Ecto neural progenitor cell (in vitro differentiated cells): ENCODE data around the gene PDPR.
A peak's percentile ranks its signal among the peaks of the same experiment; 100 is the strongest.
"Not testable (repeated sequence)": the region's sequence is repeated elsewhere in the genome, so short reads cannot be mapped to it uniquely, and the experiment has no call there.

ENCODE experiments used
- DNase-seq: peaks from one replicate; pipeline ENCODE4 v3.0.0-alpha.2; 2018; ENCODE audit warnings: low spot score

PDPR gene

DNA sequence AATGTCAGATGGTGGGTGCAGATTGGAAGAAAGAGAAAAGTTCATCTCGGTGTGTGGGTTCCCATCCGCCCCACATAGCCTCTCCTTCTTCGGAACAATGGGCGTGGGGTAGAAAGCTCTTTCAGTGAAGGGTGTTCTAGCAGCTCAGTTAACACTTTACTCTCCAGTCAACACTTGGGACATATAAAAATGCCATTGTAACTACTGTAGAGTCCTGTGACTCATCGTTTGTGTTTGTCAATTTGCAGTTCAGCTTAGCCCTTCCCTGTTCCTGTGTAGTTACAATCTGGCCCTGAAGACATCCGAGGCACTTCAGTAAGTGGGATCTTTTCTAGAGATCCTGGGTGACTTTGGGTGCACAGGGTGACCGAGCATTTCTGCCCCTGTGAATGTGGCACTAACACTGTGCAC is 47.9 kb downstream of the PDPR start:
- DNase-seq = no peak

DNA sequence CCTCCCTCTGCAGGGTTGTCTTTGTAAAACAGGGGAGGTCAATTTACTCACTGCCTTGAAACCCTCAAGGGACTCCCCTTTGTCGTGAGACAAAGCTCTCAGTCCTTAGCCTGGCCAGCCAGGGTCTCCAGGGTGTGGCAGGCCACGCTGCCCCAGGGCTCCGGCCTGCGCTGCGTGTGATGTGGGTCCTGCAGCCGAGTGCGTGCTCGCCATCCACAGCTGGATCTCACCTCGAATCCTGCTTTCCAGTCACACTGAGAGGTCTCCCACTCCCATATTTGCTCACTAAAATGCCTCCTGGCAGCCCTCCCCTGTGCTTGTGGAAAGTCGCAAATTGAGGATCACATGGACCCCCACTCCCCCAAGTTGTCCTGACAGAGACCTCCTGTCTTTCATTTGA is 49.5 kb downstream of the PDPR start:
- no peak for DNase-seq

DNA sequence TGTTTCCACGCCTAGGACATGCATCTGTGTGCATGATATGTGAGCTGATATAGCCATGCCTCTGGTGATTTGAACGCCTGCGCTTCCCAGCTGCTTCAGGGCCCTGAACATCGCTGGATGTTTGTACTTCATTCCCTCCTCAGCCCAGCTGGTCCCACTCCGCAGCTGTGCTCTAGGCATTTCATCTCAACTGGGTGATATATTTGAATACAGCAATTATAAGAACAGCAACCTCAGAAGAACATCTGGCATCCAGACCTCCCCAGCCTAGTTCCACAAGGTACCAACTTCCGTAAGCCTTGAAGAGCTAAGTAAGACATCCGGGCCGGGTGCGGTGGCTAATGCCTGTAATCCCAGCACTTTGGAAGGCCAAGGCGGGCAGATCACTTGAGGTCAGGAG is 52.6 kb downstream of the PDPR start:
- DNase-seq = not testable (repeated sequence)

DNA sequence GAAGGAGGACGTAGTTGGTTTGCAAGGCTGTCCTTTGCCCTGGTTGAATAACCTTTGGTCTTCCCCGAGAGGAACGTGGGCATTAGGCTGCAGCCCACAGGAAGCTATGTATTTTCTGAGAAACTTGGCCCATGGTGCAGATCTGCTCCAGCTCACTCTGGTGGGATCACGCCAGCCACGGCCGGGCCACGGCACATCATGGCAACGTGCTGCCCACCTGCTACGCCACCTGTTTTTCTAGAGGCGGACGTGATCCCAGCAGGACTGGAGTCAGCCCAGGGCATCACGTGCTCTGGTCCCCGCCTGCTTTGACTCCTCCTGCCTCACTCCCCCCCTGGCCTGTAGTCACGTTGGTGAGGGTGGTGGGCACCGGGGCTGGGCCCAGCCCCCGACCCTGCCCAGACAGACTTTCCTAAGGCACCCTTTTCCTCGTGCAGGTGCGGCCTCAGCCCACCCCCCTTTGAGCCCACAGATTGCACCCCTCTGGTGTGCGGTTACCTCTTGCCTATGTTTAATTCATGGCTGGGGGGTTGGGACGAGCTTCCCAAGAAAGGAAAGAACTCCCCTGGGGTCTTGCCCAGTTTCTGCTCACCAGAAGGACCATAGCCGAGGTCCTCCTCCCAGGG is 59.2 kb downstream of the PDPR start, which contains the start of gene CLEC18C:
CLEC18C (plus strand) TSS at position 576 of the 626 bp plus-strand sequence. CDS start 492 bp downstream, outside the sequence.
- not testable (repeated sequence) for DNase-seq

DNA sequence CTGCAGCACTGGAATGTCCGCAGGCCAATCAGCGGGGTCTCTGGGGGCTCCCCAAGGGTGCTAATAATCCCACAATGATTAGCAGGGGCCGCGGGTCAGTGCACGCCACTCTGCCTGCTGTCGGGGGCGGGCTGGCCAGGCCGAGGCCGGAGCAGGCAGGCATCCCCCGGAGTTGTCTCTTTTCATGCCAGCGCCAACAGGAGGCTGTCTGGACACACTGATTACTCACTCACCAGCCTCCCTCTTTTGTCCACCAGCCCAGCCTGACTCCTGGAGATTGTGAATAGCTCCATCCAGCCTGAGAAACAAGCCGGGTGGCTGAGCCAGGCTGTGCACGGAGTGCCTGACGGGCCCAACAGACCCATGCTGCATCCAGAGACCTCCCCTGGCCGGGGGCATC is 59.8 kb downstream of the PDPR start:
- DNase-seq = not testable (repeated sequence)

DNA sequence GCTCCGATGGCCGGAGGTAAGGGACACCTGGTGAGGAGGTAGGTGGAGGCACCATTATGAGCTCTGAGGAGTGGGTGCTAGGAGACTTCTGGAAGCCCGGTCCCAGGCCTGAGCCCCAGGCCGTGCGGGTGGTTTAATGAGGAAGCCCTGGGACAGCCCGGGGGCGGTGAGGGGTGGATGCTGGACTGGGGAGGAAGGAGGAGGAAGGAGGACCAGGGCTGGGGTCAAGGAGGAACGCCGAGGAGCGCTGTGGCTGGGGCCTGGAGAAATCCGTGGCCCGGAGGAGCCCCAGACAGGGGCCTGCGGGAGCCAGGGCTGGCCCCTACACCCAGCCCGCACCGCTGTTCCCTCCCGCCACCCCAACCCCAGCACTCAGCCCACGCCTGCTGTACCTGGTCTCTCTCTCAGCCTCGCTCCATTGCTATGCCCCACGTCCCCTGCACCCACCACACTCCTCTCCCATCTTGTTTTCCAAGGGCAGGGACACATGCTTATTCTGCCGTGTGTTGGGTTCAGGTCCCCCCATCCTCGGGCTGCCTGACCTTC is 60.3 kb downstream of the PDPR start:
- DNase-seq = not testable (repeated sequence)

DNA sequence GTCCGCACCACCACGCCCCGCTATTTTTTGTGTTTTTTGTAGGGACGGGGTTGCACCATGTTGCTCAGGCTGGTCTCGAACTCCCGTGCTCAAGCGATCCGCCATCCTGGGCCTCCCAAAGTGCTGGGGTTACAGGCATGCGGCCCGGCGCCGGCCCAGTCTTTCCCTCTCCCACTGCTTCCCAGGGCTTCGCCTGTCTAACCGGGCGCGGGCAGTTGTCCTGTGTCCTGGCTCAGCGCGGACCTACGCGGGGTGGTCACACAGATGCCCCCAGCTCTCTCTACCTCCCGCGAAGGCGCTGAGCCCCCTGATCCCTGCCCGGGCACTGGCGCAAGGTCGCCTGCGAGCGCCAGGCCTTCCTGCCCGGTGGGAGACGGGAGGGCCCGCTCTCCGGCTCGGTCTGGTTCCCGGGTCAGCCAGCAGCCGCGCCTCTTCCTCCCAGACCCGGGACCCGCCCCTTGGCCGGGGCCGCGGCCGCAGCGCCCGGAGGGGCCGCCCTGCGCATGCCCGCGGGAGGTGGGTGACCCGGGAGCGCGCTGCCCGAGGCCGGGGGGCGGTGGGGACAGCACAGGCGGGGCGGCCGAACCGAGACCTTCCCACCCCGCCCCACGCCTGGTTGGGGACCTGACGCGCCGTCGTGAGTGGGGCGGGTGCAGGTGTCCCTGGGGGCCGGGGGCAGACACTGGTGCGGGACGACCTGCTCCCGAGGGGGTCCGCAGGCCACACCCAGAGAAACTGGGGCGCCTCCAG is 73.9 kb downstream of the PDPR start:
- not testable (repeated sequence) for DNase-seq

DNA sequence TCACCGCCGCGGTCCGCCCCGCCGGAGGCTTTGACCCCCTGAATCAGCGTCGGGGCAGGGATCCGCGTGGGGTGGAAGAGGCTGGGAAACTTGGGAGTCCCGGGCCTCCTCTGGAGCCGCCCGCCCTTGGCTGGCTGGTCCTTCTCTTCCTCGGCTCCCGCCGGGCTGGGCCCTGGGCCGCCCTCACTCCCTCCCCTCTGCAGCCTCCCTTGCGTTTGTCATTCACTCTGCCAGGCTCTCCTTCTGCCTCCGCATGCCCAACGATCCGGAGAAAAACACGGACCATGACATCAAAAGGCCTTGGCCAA is 74.4 kb downstream of the PDPR start:
- DNase-seq = peak; percentile 48

DNA sequence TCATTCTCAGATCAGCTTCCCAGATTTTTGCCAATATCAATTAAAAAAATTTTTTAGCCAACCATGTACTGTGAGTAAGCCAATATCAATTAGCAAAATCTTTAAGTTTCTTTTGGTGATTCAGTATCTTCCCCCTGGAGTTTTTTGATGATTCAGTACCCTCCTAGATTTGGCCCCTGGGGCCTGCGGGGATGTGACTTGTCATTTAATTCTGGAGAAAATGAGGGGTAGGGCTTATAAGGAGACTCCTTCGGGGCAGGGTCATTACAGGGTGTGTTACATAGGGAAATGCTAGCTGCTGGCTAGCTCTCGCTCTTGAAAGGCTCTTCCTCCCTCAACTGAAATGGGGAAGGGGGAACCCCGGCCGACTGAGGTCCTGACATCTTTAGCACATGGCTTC is 76.4 kb downstream of the PDPR start:
- not testable (repeated sequence) for DNase-seq

DNA sequence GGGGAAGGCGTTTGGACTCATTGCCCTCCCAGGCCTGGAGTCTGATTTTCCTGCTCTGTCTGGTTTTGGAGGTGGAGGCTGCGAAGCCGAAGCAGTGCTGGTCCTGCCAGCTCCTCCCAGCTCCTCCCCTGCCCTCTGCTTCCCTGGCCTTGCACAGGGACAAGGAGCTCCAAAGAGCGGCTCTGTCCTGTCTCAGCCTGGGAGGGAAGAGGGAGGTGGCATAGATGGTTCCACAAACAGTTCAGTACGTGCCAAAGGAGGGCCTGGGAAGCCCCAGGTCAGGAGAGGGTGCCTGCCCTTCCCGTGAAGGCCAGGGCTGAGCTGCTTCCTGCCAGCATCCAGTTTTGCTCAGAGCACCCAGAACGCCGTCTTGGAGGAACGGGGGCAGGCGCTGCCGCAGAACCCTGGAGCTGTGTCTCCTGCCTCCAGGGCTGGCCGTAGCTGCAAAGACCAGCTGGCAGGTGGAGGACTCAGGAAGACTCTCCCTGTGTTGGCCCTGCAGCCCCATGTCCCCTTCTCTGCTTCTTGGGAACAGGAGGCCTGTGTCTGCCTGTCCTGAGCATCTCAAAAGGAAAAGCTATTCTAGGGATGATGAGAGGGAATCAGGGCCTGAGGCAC is 82.7 kb downstream of the PDPR start:
- not testable (repeated sequence) for DNase-seq

DNA sequence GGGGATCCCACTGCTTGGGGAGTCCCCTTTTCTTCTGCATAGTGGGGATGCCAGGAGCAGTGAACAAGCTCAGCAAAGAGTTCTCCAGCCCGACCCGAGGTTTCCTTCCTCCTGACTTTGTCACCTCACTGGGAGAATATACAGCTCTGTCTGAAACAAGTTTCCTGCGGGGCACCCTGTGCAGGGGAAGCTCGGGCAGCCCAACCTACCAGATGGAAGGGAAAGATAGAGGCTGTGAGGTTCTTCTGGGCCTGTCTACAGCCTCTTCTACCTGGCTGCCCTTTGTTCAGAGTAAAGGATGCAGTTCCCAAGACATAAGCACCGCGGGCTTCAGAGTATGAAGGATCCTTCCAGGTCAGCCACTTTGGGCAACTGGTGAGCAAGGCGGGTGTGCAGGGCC is 83.5 kb downstream of the PDPR start:
- peak; percentile 28 for DNase-seq

DNA sequence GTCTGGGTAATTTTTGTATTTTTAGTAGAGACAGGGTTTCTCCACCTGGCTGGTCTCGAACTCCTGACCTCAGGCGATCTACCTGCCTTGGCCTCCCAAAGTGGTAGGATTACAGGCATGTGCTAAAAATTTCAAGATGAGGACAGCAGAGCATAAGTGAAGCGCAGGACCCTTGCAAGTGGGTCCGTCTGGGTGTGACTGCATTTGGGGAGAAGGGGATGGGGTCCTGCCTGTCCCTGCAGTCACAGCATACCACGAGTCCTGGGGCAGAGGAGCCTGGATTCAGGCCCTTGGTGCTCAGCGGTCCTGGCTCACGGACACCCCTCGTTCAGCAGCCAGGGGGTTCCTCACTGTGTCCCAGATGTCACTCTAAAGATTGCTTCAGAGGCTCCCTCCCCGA is 84.1 kb downstream of the PDPR start:
- DNase-seq = not testable (repeated sequence)

DNA sequence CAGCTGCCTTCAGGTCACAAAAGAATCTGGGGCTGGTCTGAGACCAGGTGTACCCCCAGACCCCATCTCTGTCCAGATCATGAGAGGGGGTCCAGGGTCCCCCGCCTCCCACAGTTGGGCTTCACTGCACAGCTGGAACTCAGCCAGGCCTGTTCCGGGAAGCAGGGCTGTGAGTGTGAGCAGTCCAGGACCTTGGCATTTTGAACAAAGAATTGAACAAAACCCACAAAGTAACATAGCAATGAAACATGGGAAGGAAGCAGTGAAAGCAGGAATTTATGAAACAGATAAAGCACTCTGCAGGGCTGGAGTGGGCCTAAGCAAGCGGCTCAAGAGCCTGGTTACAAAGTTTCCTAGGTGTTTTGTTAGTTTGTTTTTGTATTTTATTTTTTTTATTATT is 84.5 kb downstream of the PDPR start:
- DNase-seq = not testable (repeated sequence)

DNA sequence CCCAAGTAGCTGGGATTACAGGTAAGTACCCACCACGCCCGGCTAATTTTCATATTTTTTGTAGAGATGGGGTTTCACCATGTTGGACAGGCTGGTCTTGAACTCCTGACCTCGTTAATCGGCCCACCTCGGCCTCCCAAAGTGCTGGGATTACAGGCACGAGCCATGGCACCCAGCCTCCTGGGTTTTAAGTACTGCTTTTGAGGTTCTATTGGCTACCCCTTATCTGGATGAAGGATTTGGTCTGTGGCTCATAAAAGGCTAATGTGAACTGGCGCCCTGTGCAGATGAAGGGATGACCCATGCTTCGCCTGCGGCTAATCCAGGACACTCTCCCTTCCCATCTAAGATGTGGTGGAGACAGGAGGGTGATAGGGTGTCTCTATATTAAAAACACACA is 85.0 kb downstream of the PDPR start:
- DNase-seq = not testable (repeated sequence)

DNA sequence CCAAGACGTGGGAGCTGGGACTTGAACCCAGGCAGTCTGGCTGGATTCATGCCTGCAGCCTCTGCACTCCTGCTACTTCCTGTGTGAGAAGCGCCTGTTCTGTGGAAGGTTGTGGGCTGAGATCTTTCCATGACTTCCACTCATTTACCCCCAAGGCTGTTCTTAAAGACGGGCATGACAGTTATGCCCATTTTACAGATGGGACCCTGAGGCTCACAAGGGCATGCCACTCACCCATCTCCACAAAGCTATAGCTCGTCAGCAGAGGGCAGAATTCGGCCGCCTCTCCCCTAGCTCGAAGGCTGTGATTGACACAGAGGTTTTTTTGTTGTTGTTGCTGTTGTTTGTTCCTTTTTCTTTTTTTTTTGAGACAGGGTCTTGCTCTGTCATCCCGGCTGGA is 85.9 kb downstream of the PDPR start:
- not testable (repeated sequence) for DNase-seq

DNA sequence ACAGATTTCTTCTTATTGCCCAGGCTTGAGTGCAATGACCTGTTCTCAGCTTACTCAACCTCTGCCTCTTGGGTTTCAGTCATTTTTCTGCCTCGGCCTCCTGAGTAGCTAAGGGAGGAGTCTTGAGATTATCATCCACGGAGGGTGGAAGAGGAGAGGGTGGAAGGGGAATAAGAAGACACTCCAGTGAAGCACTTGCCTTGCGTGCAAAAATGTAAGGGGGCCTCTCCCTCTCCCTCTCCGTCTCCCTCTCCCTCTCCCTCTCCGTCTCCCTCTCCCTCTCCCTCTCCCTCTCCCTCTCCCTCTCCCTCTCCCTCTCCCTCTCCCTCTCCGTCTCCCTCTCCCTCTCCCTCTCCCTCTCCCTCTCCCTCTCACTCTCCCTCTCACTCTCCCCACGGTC is 89.4 kb downstream of the PDPR start:
- not testable (repeated sequence) for DNase-seq

DNA sequence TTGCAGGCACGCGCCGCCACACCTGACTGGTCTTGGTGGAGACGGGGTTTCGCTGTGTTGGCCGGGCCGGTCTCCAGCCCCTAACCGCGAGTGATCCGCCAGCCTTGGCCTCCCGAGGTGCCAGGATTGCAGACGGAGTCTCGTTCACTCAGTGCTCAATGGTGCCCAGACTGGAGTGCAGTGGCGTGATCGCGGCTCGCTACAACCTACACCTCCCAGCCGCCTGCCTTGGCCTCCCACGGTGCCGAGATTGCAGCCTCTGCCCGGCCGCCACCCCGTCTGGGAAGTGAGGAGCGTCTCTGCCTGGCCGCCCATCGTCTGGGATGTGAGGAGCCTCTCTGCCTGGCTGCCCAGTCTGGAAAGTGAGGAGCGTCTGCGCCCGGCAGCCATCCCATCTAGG is 89.9 kb downstream of the PDPR start:
- not testable (repeated sequence) for DNase-seq

DNA sequence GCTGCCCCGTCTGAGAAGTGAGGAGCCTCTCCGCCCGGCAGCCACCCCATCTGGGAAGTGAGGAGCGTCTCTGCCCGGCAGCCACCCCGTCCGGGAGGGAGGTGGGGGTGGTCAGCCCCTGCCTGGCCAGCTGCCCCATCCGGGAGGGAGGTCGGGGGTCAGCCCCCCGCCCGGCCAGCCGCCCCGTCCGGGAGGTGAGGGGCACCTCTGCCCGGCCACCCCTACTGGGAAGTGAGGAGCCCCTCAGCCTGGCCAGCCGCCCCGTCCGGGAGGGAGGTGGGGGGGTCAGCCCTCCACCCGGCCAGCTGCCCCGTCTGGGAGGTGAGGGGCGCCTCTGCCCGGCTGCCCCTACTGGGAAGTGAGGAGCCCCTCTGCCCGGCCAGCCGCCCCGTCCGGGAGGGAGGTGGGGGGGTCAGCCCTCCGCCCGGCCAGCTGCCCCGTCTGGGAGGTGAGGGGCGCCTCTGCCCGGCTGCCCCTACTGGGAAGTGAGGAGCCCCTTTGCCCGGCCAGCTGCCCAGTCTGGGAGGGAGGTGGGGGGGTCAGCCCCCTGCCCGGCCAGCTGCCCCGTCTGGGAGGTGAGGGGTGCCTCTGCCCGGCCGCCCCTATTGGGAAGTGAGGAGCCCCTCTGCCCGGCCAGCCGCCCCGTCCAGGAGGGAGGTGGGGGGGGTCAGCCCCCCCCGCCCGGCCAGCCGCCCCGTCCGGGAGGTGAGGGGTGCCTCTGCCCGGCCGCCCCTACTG is 90.7 kb downstream of the PDPR start:
- not testable (repeated sequence) for DNase-seq

DNA sequence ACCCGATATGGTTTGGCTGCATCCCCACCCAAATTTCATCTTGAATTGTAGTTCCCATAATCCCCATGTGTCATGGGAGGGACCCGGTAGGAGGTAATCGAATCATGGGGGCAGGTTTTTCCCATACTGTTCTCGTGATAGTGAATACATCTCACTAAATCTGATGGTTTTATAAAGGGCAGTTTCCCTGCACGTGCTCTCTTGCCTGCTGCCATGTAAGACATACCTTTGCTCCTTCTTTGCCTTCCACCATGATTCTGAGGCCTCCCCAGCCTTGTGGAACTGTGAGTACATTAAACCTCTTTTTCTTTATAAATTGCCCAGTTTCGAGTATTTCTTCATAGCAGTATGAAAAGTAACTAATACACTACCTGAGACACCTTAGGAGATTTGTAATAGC is 92.2 kb downstream of the PDPR start:
- not testable (repeated sequence) for DNase-seq
